ENCODE data around the gene ZNF391. TPM values are rescaled to one million over a fixed set of nuclear protein-coding genes. Genes with fewer than 3 reads are reported as not detected.

The ZNF391 gene
- 0.32 and 0.43 TPM in 2 replicates for total RNA-seq

- H3K4me3 ChIP-seq (ENCODE audit: low read depth, low read length): peak within 1 kb of the TSS; percentile 88
- peak; percentile 82 for DNase-seq (ENCODE audit: low read depth)
- TF ChIP-seq, protein P1, sequence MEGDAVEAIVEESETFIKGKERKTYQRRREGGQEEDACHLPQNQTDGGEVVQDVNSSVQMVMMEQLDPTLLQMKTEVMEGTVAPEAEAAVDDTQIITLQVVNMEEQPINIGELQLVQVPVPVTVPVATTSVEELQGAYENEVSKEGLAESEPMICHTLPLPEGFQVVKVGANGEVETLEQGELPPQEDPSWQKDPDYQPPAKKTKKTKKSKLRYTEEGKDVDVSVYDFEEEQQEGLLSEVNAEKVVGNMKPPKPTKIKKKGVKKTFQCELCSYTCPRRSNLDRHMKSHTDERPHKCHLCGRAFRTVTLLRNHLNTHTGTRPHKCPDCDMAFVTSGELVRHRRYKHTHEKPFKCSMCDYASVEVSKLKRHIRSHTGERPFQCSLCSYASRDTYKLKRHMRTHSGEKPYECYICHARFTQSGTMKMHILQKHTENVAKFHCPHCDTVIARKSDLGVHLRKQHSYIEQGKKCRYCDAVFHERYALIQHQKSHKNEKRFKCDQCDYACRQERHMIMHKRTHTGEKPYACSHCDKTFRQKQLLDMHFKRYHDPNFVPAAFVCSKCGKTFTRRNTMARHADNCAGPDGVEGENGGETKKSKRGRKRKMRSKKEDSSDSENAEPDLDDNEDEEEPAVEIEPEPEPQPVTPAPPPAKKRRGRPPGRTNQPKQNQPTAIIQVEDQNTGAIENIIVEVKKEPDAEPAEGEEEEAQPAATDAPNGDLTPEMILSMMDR (IDR thresholded peaks at IDR 0.05; ENCODE audit: insufficient read depth, low read depth, low read length): no peak
These were observed at the start of gene ZNF391 for GRCh38 chr6:27388293-27389197. Gene ZNF391 (plus strand): TSS chr6:27388759. CDS start chr6:27400371, 11,612 bp downstream.

GRCh38 chr6:27352850-27353249 lies 35.7 kb upstream of the ZNF391 start:
- TF ChIP-seq, protein P1 (IDR thresholded peaks at IDR 0.05; ENCODE audit: insufficient read depth, low read depth, low read length): no peak
- no peak overlapping the region for H3K4me3 ChIP-seq (ENCODE audit: low read depth, low read length)
- no peak for DNase-seq (ENCODE audit: low read depth)

GRCh38 chr6:27358786-27359185 lies 29.8 kb upstream of the ZNF391 start:
- DNase-seq (ENCODE audit: low read depth): no peak
- H3K4me3 ChIP-seq (ENCODE audit: low read depth, low read length): no peak overlapping the region
- TF ChIP-seq, protein P1 (IDR thresholded peaks at IDR 0.05; ENCODE audit: insufficient read depth, low read depth, low read length): no peak

DNA sequence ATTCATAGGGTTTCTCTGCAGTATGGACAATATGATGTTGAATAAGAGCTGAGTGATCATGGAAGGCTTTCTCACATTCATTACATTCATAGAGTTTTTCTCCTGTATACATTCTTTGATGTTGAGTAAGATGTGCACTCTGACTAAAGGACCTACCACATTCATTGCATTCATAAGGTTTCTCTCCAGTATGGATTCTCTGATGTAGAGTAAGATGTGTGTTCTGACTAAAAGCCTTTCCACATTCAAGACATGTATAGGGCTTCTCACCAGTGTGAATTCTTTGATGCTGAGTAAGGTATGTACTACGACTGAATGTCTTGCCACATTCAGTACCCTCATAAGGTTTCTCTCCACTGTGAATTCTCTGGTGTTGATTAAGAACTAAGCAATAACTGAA lies 29.3 kb upstream of the ZNF391 start:
- DNase-seq (ENCODE audit: low read depth): no peak
- H3K4me3 ChIP-seq (ENCODE audit: low read depth, low read length): no peak overlapping the region
- TF ChIP-seq, protein P1 (IDR thresholded peaks at IDR 0.05; ENCODE audit: insufficient read depth, low read depth, low read length): no peak

GRCh38 chr6:27368202-27368601 lies 20.4 kb upstream of the ZNF391 start:
- no peak overlapping the region for H3K4me3 ChIP-seq (ENCODE audit: low read depth, low read length)
- DNase-seq (ENCODE audit: low read depth): no peak
- TF ChIP-seq, protein P1 (IDR thresholded peaks at IDR 0.05; ENCODE audit: insufficient read depth, low read depth, low read length): no peak

- no peak overlapping the region for H3K4me3 ChIP-seq (ENCODE audit: low read depth, low read length)
- no peak for DNase-seq (ENCODE audit: low read depth)
- TF ChIP-seq, protein P1 (IDR thresholded peaks at IDR 0.05; ENCODE audit: insufficient read depth, low read depth, low read length): no peak
These were observed 18.2 kb upstream of the ZNF391 start for GRCh38 chr6:27370391-27370790.

Measured in fibroblast of villous mesenchyme (primary cell).